ENCODE results near the gene SFXN3. TPM values are rescaled to one million over a fixed set of nuclear protein-coding genes. Genes with fewer than 3 reads are reported as not detected.

SFXN3 gene
- total RNA-seq, 2 experiments from 2014 or later, result 21.2 to 23.0 TPM

GRCh38 chr10:100998183-100998990, 32.6 kb upstream of the SFXN3 start:
- POLR2A ChIA-PET, result no interaction called here
- CTCF ChIA-PET, result interaction anchor here (0.8 to 3.9 kb wide), 11 partner anchors 10 to 70 kb away, joined by 3 to 46 read pairs (median 6); partner anchors contain the start of genes MRPL43, PDZD7, SFXN3 and TWNK

GRCh38 chr10:100998991-100999741, 31.9 kb upstream of the SFXN3 start:
- ChIA-PET CTCF (interaction anchor here (0.7 to 3.9 kb wide), 10 partner anchors 8 to 30 kb away, joined by 3 to 46 read pairs (median 4); partner anchors contain the start of genes PDZD7 and SFXN3), POLR2A (interaction anchor here (0.9 kb wide), 1 partner anchor 29 kb away, joined by 3 read pairs; no protein-coding TSS in a partner anchor)

GRCh38 chr10:100999742-101000126, 31.3 kb upstream of the SFXN3 start, which contains the start of gene LZTS2:
LZTS2 (plus strand) TSS chr10:100999808; CDS start chr10:101002539, 2,731 bp downstream.
- POLR2A ChIA-PET, result interaction anchor here (0.9 kb wide), 1 partner anchor 30 kb away, joined by 3 read pairs; no protein-coding TSS in a partner anchor

GRCh38 chr10:101000127-101000914, 30.7 kb upstream of the SFXN3 start:
- ChIA-PET CTCF (interaction anchor here (0.7 to 3.9 kb wide), 4 partner anchors 11 to 14 kb away, joined by 3 to 36 read pairs (median 9); no protein-coding TSS in a partner anchor), POLR2A (no interaction called here)

More at GRCh38 chr10:100999742-101000126, 31.3 kb upstream of the SFXN3 start, which contains the start of gene LZTS2:
- CTCF ChIA-PET, result interaction anchor here (0.7 to 3.9 kb wide), 7 partner anchors 8 to 30 kb away, joined by 3 to 46 read pairs (median 3); partner anchors contain the start of genes PDZD7 and SFXN3

GRCh38 chr10:101000915-101001658, 29.9 kb upstream of the SFXN3 start:
- ChIA-PET CTCF (interaction anchor here (0.5 to 0.7 kb wide), 2 partner anchors 13 to 40 kb away, joined by 3 to 4 read pairs; no protein-coding TSS in a partner anchor), POLR2A (no interaction called here)

- ChIA-PET POLR2A (no interaction called here), CTCF (interaction anchor here (0.5 kb wide), 1 partner anchor 39 kb away, joined by 3 read pairs; no protein-coding TSS in a partner anchor)
These were observed 29.4 kb upstream of the SFXN3 start for GRCh38 chr10:101001659-101002035.

- CTCF ChIA-PET, result interaction anchor here (0.6 to 2.0 kb wide), 4 partner anchors 10 to 59 kb away, joined by 3 to 10 read pairs (median 4); no protein-coding TSS in a partner anchor
- POLR2A ChIA-PET, result interaction anchor here (0.6 kb wide), 1 partner anchor 52 kb away, joined by 3 read pairs; no protein-coding TSS in a partner anchor
These were observed 28.6 kb upstream of the SFXN3 start for GRCh38 chr10:101002456-101002855.

GRCh38 chr10:101003639-101004206, 27.3 kb upstream of the SFXN3 start:
- CTCF ChIA-PET, result interaction anchor here (1.1 to 2.0 kb wide), 2 partner anchors 8 to 11 kb away, joined by 4 to 10 read pairs; no protein-coding TSS in a partner anchor
- POLR2A ChIA-PET, result no interaction called here

GRCh38 chr10:101005361-101005760, 25.7 kb upstream of the SFXN3 start:
- ChIA-PET CTCF (interaction anchor here (1.3 to 2.2 kb wide), 2 partner anchors 9 to 14 kb away, joined by 5 to 7 read pairs; no protein-coding TSS in a partner anchor), POLR2A (interaction anchor here (1.0 kb wide), 1 partner anchor 13 kb away, joined by 4 read pairs; no protein-coding TSS in a partner anchor)

- ChIA-PET POLR2A (interaction anchor here (0.5 to 1.0 kb wide), 2 partner anchors 13 to 1714 kb away, joined by 3 to 4 read pairs; no protein-coding TSS in a partner anchor), CTCF (interaction anchor here (2.2 kb wide), 1 partner anchor 8 kb away, joined by 7 read pairs; no protein-coding TSS in a partner anchor)
These were observed 25.0 kb upstream of the SFXN3 start for GRCh38 chr10:101005869-101006567.

- POLR2A ChIA-PET, result interaction anchor here (1.0 kb wide), 1 partner anchor 14 kb away, joined by 4 read pairs; no protein-coding TSS in a partner anchor
- CTCF ChIA-PET, result interaction anchor here (1.1 to 2.2 kb wide), 2 partner anchors 7 to 9 kb away, joined by 3 to 7 read pairs; no protein-coding TSS in a partner anchor
These were observed 24.4 kb upstream of the SFXN3 start for GRCh38 chr10:101006593-101007098.

GRCh38 chr10:101007099-101007711, 23.8 kb upstream of the SFXN3 start:
- ChIA-PET CTCF (interaction anchor here (1.1 kb wide), 2 partner anchors 10 to 12 kb away, joined by 3 read pairs; no protein-coding TSS in a partner anchor), POLR2A (no interaction called here)

GRCh38 chr10:101007915-101008822, 22.9 kb upstream of the SFXN3 start:
- CTCF ChIA-PET, result interaction anchor here (0.9 to 1.9 kb wide), 5 partner anchors 9 to 11 kb away, joined by 3 to 6 read pairs (median 3); partner anchors contain the start of gene LZTS2
- POLR2A ChIA-PET, result no interaction called here

- ChIA-PET POLR2A (no interaction called here), CTCF (interaction anchor here (1.5 to 1.9 kb wide), 2 partner anchors 10 to 11 kb away, joined by 5 to 6 read pairs; no protein-coding TSS in a partner anchor)
These were observed 22.1 kb upstream of the SFXN3 start for GRCh38 chr10:101008823-101009423.

All from activated CD8-positive, alpha-beta memory T cell treated with anti-CD3 and anti-CD28 coated beads for 36 hours (primary cell).